ENCODE results near the gene CDKAL1. TPM values are rescaled to one million over a fixed set of nuclear protein-coding genes. Genes with fewer than 3 reads are reported as not detected.

Gene CDKAL1
- total RNA-seq, 1 donor from 2014 or later, result 39.6 TPM

DNA sequence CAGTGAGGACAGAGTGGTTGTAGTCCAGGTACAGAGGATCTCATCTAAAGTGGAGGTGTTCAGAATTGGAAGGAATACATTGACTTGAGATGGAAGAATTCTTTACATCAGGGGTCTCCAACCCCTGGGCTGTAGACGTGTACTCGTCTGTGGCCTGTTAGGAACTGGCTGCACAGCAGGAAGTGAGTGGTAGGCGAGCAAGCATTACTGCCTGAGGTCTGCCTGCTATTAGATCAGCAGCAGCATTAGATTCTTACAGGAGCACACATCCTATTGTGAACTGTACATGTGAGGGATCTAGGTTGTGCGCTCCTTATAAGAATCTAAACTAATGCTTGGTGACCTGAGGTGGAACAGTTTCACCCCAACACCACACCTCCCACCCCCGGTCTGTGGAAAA, 121.1 kb downstream of the CDKAL1 start:
- no peak for DNase-seq (ENCODE audit: low spot score)
- TF ChIP-seq EZH2phosphoT487 (IDR thresholded peaks at IDR 0.05) (no peak), EZH2 (IDR thresholded peaks at IDR 0.05) (no peak)
- TF ChIP-seq, protein P1, sequence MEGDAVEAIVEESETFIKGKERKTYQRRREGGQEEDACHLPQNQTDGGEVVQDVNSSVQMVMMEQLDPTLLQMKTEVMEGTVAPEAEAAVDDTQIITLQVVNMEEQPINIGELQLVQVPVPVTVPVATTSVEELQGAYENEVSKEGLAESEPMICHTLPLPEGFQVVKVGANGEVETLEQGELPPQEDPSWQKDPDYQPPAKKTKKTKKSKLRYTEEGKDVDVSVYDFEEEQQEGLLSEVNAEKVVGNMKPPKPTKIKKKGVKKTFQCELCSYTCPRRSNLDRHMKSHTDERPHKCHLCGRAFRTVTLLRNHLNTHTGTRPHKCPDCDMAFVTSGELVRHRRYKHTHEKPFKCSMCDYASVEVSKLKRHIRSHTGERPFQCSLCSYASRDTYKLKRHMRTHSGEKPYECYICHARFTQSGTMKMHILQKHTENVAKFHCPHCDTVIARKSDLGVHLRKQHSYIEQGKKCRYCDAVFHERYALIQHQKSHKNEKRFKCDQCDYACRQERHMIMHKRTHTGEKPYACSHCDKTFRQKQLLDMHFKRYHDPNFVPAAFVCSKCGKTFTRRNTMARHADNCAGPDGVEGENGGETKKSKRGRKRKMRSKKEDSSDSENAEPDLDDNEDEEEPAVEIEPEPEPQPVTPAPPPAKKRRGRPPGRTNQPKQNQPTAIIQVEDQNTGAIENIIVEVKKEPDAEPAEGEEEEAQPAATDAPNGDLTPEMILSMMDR (IDR thresholded peaks at IDR 0.05), result no peak
- H3K79me2 ChIP-seq (ENCODE audit: low read depth), result peaks cover 4% of the 10 kb centered on the region

DNA sequence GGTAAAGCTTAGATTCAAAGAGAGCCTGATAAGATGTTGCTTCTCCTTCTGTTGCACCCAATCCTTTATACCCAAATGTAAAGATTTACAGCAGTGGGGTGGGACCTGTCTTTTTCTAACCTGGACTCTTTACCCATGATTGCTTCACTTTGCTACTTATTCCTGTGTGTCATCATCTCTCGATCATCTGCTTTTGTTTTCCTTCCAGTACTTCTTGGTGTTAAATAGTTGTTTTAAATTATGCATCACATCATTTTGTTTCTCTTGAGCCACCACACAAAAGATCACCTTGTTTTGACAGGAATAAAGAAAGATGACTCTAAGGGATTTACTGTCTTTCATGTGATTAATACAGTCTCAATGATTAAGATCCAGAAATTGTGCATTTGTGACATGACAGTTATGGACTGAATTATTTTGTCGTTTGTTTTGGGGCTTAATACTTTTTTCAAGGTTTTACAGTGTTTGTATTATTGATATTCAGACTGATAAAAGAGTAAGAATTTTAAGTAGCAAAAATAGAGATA, 123.1 kb downstream of the CDKAL1 start:
- no peak overlapping the region for H2AFZ ChIP-seq (replicated peaks)
- H3F3A ChIP-seq (ENCODE audit: low read depth), result no peaks in the 10 kb centered on the region
- no peak overlapping the region for H3K27ac ChIP-seq
- no peak for TF ChIP-seq EZH2phosphoT487 (IDR thresholded peaks at IDR 0.05)
- TF ChIP-seq, protein P1 (IDR thresholded peaks at IDR 0.05), result no peak
- TF ChIP-seq EZH2 (IDR thresholded peaks at IDR 0.05), result no peak
- no peak overlapping the region for H3K4me2 ChIP-seq
- no peak for DNase-seq (ENCODE audit: low spot score)
- no peaks in the 10 kb centered on the region for H3K27me3 ChIP-seq
- Mint-ChIP-seq H3K4me1 (peaks cover 15% of the 10 kb centered on the region), H3K27me3 (ENCODE audit: insufficient read depth, low read depth) (no peaks in the 10 kb centered on the region), H3K27ac (no peak overlapping the region), H3K4me3 (no peak overlapping the region), H3K36me3 (no peaks in the 10 kb centered on the region), H3K9me3 (no peaks in the 10 kb centered on the region)
- H3K4me3 ChIP-seq, result no peak overlapping the region
- H4K20me1 ChIP-seq (ENCODE audit: low read depth), result no peaks in the 10 kb centered on the region
- no peaks in the 10 kb centered on the region for H3K36me3 ChIP-seq
- H3K9me3 ChIP-seq (ENCODE audit: low read depth), result no peaks in the 10 kb centered on the region
- no peak overlapping the region for H3K9ac ChIP-seq
- H3K79me2 ChIP-seq (ENCODE audit: low read depth), result peaks cover 17% of the 10 kb centered on the region
- H3K4me1 ChIP-seq, result peaks cover 9% of the 10 kb centered on the region

More for the DNA sequence above, 121.1 kb downstream of the CDKAL1 start:
- Mint-ChIP-seq H3K27me3 (ENCODE audit: insufficient read depth, low read depth) (no peaks in the 10 kb centered on the region), H3K4me3 (no peak overlapping the region), H3K27ac (no peak overlapping the region), H3K4me1 (peaks cover 5% of the 10 kb centered on the region), H3K36me3 (peaks cover 2% of the 10 kb centered on the region), H3K9me3 (no peaks in the 10 kb centered on the region)
- Histone ChIP-seq H2AFZ (replicated peaks) (no peak overlapping the region), H3F3A (ENCODE audit: low read depth) (no peaks in the 10 kb centered on the region), H3K4me2 (no peak overlapping the region), H3K27ac (no peak overlapping the region), H3K9ac (no peak overlapping the region), H3K36me3 (no peaks in the 10 kb centered on the region), H3K4me1 (no peaks in the 10 kb centered on the region), H3K27me3 (no peaks in the 10 kb centered on the region), H3K9me3 (ENCODE audit: low read depth) (no peaks in the 10 kb centered on the region), H3K4me3 (no peak overlapping the region), H4K20me1 (ENCODE audit: low read depth) (no peaks in the 10 kb centered on the region)

DNA sequence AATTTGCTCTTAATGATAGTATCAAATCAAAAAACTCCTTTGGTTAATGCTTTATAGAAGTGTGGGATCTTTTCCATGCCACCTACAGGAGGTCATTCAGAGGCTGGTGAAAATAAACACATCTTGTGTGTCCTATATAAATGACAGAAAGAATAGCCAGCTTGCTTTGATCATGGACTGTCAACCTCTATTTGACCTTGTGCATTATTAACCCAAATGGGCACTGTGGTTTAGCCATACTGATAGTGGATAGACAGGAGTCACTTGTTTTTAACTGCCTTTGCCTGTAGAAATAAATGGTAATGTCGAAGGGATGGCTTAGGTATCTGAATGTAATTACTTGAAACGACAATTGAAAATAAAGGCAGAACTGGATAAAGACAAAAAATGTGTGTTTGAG, 123.8 kb downstream of the CDKAL1 start:
- Mint-ChIP-seq H3K4me3 (no peak overlapping the region), H3K4me1 (peaks cover 15% of the 10 kb centered on the region), H3K27me3 (ENCODE audit: insufficient read depth, low read depth) (no peaks in the 10 kb centered on the region), H3K9me3 (no peaks in the 10 kb centered on the region), H3K36me3 (no peaks in the 10 kb centered on the region), H3K27ac (no peak overlapping the region)
- no peak for DNase-seq (ENCODE audit: low spot score)
- no peak overlapping the region for H3K27ac ChIP-seq
- no peak overlapping the region for H2AFZ ChIP-seq (replicated peaks)
- no peak overlapping the region for H3K4me2 ChIP-seq
- no peaks in the 10 kb centered on the region for H3K9me3 ChIP-seq (ENCODE audit: low read depth)
- no peaks in the 10 kb centered on the region for H3F3A ChIP-seq (ENCODE audit: low read depth)
- peaks cover 17% of the 10 kb centered on the region for H3K79me2 ChIP-seq (ENCODE audit: low read depth)
- H3K36me3 ChIP-seq, result no peaks in the 10 kb centered on the region
- H3K9ac ChIP-seq, result no peak overlapping the region
- H3K4me1 ChIP-seq, result peaks cover 14% of the 10 kb centered on the region
- no peaks in the 10 kb centered on the region for H3K27me3 ChIP-seq
- TF ChIP-seq EZH2phosphoT487 (IDR thresholded peaks at IDR 0.05), result no peak
- TF ChIP-seq, protein P1 (IDR thresholded peaks at IDR 0.05), result no peak
- TF ChIP-seq EZH2 (IDR thresholded peaks at IDR 0.05), result no peak
- H4K20me1 ChIP-seq (ENCODE audit: low read depth), result no peaks in the 10 kb centered on the region
- H3K4me3 ChIP-seq, result no peak overlapping the region

Data from neural progenitor cell (in vitro differentiated cells).